Measurements from ENCODE around the gene KIF1A. TPM values are rescaled to one million over a fixed set of nuclear protein-coding genes. Genes with fewer than 3 reads are reported as not detected.

Gene KIF1A
- total and polyA plus RNA-seq, 8 donors: 0.42 to 6.4 (median 1.9) TPM

DNA sequence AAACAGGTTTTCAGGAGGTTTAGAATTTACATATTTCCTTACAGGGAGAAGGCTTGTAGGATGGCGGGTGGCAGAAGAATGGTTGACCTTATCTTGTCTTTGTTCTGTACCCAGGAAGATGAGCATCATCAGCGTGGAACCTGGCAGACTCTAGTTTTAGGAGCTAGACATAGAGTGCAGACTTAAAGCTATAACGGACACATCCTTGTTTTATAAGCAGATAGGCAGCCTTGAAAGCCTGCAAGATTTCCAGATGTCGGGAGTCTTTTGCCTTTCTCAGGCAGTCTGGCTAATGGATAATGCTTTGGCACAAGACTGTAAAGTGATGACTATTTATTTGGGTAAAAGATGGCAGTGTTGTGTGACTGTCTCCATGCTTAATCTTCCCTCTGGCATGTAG, 149.1 kb downstream of the KIF1A start:
- ATAC-seq: no peak
- intact Hi-C loops (cut with DNase I): no loop called here
- no peaks in the 10 kb centered on the region for H3K9me3 ChIP-seq
- no peak for TF ChIP-seq CTCF (IDR thresholded peaks at IDR 0.05)
- H3K4me1 ChIP-seq: no peaks in the 10 kb centered on the region
- no peak overlapping the region for H3K4me3 ChIP-seq
- H3K27ac ChIP-seq: no peak overlapping the region
- DNase-seq: no peak
- H3K36me3 ChIP-seq: no peaks in the 10 kb centered on the region
- H3K27me3 ChIP-seq: peaks cover 31 to 63% of the 10 kb centered on the region in 2 donors

DNA sequence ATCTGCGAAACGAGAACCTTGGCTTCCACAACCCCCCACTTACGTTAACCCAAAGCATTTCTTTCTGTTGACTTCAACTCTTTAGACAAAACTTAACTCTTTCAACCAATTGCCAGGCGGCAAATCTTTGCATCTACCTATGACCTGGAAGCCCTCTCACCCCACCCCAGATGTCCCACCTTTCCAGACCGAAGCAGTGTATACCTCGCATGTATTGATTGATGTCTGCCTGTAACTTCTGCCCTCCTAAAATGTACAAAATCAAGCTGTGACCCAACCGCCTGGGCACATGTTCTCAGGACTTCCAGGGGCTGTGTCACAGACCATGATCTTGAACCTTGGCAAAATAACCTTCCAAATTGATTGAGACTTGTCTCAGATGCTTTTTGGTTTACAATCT, 149.6 kb downstream of the KIF1A start:
- H3K27me3 ChIP-seq: peaks cover 31 to 68% of the 10 kb centered on the region in 2 donors
- no peak for DNase-seq
- H3K4me1 ChIP-seq: no peaks in the 10 kb centered on the region
- H3K4me3 ChIP-seq: no peak overlapping the region
- H3K27ac ChIP-seq: no peak overlapping the region
- no peak for TF ChIP-seq CTCF (IDR thresholded peaks at IDR 0.05)
- intact Hi-C loops (cut with DNase I): no loop called here
- no peaks in the 10 kb centered on the region for H3K36me3 ChIP-seq
- H3K9me3 ChIP-seq: peaks cover 0 to 2% of the 10 kb centered on the region in 2 donors
- ATAC-seq: no peak

DNA sequence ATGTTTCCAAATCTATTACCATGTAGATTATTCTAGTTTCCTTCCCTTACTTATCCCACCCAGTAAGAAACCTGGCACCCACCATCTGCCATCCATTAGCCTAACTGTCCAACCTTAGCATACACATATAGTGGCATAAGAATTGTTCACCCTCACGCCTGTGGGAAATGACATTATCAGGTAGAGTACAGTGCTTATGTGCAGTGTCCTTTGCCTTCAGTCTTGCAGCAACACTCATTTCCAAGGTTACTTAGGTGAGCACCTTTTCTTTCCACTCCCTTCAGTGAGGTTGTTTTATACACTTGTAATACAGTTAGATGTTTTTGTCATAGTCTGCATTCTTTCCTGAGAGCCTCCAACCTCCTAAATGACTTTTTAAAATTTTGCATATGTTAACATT, 155.4 kb downstream of the KIF1A start:
- intact Hi-C loops (cut with DNase I): no loop called here

More for the DNA sequence above, 155.4 kb downstream of the KIF1A start:
- Histone ChIP-seq H3K36me3 (no peaks in the 10 kb centered on the region), H3K9me3 (peaks cover 0 to 15% of the 10 kb centered on the region in 2 donors), H3K27me3 (peaks cover 11 to 46% of the 10 kb centered on the region in 2 donors), H3K4me3 (no peak overlapping the region), H3K4me1 (no peaks in the 10 kb centered on the region), H3K27ac (no peak overlapping the region)
- TF ChIP-seq CTCF (IDR thresholded peaks at IDR 0.05): no peak
- DNase-seq: no peak
- ATAC-seq: no peak

Other genes with a start within 250 kb of the KIF1A start
- 10 to 100 TPM; 31.2 to 31.9 TPM for gene CAPN10, start 233.5 kb downstream of the KIF1A start, total RNA-seq
- 10 to 100 TPM; 20.8 to 36.6 (median 25.4) TPM for gene CAPN10, start 233.5 kb downstream of the KIF1A start, polyA plus RNA-seq (ENCODE audit: insufficient read length in 6 of 6)
- 1 to 10 TPM; 1.1 to 6.0 TPM for gene GPR35, start 194.7 kb downstream of the KIF1A start, total RNA-seq
- gene GPR35, start 194.7 kb downstream of the KIF1A start, polyA plus RNA-seq (ENCODE audit: insufficient read length in 6 of 6): 1 to 10 TPM; 1.5 to 3.6 (median 2.7) TPM
- gene AQP12B, start 137.3 kb downstream of the KIF1A start, total RNA-seq: not detected
- gene AQP12B, start 137.3 kb downstream of the KIF1A start, polyA plus RNA-seq (ENCODE audit: insufficient read length in 6 of 6): under 1 TPM in 1 of 6 donors, not detected in 5; 0.14 TPM
- gene AQP12A, start 128.4 kb downstream of the KIF1A start, total RNA-seq: not detected
- not detected for gene AQP12A, start 128.4 kb downstream of the KIF1A start, polyA plus RNA-seq (ENCODE audit: insufficient read length in 6 of 6)
- not detected for gene AGXT, start 48.6 kb upstream of the KIF1A start, total RNA-seq
- gene AGXT, start 48.6 kb upstream of the KIF1A start, polyA plus RNA-seq (ENCODE audit: insufficient read length in 6 of 6): under 1 TPM in 4 of 6 donors, not detected in 2; 0.11 to 0.17 (median 0.12) TPM
- 10 to 100 TPM; 20.6 to 35.7 TPM for gene MAB21L4, start 75.9 kb upstream of the KIF1A start, total RNA-seq
- gene MAB21L4, start 75.9 kb upstream of the KIF1A start, polyA plus RNA-seq (ENCODE audit: insufficient read length in 6 of 6): 1 to 10 TPM in 4 of 6 donors, under 1 TPM in 2; 0.79 to 4.3 (median 1.6) TPM
- gene CROCC2, start 86.1 kb upstream of the KIF1A start, total RNA-seq: 1 to 10 TPM in 1 of 2 donors, under 1 TPM in 1; 0.32 to 2.3 TPM
- 1 to 10 TPM; 1.2 to 4.4 (median 2.9) TPM for gene CROCC2, start 86.1 kb upstream of the KIF1A start, polyA plus RNA-seq (ENCODE audit: insufficient read length in 6 of 6)
- 10 to 100 TPM; 36.4 to 48.2 TPM for gene SNED1, start 178.4 kb upstream of the KIF1A start, total RNA-seq
- 10 to 100 TPM; 44.8 to 81.0 (median 60.1) TPM for gene SNED1, start 178.4 kb upstream of the KIF1A start, polyA plus RNA-seq (ENCODE audit: insufficient read length in 6 of 6)